AG09309 (cell line): ENCODE results near the gene PRMT1.
A peak's percentile ranks its signal among the peaks of the same experiment; 100 is the strongest.

Source experiments
- DNase-seq: peaks from one replicate; pipeline ENCODE4 v3.0.0-alpha.2; 2010; ENCODE audit warnings: low read depth
- H3K4me3 ChIP-seq: 2 replicates; pipeline ENCODE4 v1.5.1; 2011; ENCODE audit warnings: mild to moderate bottlenecking, low read depth, low read length, moderate library complexity; ENCODE audit not compliant: control insufficient read depth
- TF ChIP-seq, protein P1 (sequence below): IDR thresholded peaks from 2 replicates; pipeline ENCODE4 v1.5.1; 2011; ENCODE audit warnings: mild to moderate bottlenecking, low read depth, low read length, inconsistent platforms; ENCODE audit not compliant: insufficient read depth, control insufficient read depth; ENCODE audit errors: missing control alignments

PRMT1 gene

DNA sequence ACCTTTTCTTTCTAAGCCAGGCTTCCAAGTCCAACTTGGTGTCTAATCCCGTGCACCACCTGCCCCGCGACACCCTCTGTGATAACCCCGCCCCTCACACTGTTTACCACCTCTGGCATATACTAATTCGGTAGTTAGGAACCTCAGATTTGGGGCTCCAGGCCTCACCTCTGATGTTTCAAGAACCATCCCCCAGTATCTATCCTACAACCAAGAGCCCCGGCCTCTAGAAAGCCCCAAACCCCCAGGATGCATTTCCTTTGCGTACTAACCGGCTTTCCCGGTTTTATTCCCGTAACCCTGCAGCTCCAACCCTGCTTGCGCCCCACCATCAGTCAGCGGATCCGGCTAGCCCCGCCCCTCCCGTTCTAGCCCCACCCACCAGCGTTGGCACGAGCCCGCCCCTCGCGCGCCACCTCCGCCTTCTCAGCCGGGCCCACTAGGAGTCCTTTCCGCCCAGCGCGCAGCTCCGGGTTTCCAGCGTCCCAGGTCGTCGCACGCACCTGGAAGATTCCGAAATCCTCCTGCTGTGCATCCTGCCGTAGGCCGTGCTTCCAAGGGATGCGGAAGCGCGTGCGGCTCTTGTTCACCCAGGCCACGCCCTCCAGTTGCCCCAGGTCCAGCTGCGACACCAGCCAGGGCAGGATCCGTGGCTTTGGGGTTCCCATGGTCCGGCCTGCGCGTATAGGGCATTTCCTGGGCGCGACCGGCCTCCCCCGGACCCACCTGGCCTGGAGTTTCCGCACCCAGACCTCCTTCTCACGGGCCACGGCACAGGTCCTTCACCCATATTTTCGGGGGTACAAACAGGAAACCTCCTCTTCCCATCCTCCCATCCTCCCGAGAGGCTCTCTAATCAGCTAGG, 12.7 kb upstream of the PRMT1 start:
- TF ChIP-seq, protein P1, sequence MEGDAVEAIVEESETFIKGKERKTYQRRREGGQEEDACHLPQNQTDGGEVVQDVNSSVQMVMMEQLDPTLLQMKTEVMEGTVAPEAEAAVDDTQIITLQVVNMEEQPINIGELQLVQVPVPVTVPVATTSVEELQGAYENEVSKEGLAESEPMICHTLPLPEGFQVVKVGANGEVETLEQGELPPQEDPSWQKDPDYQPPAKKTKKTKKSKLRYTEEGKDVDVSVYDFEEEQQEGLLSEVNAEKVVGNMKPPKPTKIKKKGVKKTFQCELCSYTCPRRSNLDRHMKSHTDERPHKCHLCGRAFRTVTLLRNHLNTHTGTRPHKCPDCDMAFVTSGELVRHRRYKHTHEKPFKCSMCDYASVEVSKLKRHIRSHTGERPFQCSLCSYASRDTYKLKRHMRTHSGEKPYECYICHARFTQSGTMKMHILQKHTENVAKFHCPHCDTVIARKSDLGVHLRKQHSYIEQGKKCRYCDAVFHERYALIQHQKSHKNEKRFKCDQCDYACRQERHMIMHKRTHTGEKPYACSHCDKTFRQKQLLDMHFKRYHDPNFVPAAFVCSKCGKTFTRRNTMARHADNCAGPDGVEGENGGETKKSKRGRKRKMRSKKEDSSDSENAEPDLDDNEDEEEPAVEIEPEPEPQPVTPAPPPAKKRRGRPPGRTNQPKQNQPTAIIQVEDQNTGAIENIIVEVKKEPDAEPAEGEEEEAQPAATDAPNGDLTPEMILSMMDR: peak; percentile 11
- peak overlapping the region; percentile 88 for H3K4me3 ChIP-seq
- no peak for DNase-seq

DNA sequence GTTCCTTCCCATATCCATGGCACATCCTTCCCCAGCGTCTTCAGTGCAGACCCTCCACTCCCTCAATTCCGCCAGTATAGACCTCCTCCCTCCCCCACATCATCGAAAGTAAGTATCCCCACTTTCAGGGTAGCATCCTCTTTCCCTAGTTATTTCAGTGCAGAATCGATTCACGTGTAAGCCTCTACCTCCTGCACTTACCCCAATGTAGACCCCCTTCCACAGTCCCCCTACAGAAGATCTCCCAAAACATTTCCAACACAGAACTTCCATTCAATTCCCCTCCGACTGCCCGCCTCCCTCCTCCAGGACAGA, 12.1 kb upstream of the PRMT1 start:
- no peak for DNase-seq
- TF ChIP-seq, protein P1: no peak
- H3K4me3 ChIP-seq: peak overlapping the region; percentile 88

DNA sequence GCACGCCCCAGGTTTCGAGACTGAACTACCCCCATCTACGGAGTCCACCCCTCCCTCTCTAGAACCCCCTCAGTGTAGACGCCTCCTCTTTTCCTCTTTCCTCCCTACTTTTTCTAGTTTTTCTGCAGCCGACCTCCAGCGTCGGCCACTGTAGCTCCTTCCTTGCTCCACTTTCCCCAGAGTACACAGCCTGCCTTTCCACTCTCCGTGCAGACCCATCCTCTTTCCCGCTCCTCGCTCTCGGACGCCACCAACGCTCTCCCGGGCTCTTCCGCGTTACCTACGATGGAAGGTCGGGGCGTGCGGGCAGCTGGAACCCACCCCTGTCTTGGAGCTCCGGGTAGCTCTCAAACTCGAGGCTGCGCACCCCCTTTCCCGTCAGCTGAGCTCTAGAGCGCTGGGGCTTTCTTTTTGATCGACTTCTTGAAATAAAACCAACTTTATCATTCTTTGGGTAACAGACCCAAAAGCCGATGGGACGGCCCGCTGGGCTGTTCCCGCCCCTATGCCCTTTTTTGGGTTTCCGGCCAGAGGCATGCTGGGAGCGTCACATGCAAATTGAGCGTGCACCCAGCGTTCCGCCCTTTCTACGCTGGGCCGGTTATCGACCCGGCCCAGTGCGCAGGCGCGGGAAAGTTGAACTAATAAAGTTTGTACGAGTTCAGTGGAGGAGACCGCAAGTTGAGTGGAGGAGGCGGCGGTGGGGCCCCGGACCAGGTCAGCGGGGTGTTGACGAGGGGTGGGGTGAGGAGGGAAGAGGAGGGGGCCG, 11.5 kb upstream of the PRMT1 start, which contains the start of the genes BCL2L12 and IRF3:
Gene BCL2L12, plus strand, starts transcription at position 583 of the 769 bp plus-strand sequence. CDS start 760 bp downstream, outside the sequence.
Gene IRF3, minus strand, starts transcription at position 507 of the 769 bp plus-strand sequence. CDS start 1,019 bp downstream, outside the sequence.
- peak; percentile 81 for DNase-seq
- TF ChIP-seq, protein P1: peak; percentile 1
- peak within 1 kb of the TSS; percentile 88 for H3K4me3 ChIP-seq

DNA sequence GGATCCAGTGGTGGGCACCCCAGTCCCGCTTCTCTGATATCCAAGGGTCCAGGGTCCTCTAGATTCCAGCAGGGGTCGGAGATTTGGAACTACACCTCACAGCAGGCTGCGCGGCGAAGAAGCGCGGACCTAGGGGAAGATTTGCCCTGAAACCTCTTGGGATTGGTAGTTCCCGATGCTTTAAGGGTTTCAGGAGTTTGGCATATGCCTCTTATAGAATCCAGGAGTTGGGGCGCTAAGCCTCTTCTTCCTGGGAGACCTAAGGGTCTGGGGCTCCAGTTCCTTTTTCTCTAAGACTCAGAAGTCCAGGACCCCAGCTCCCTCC, 11.0 kb upstream of the PRMT1 start:
- TF ChIP-seq, protein P1: peak; percentile 18
- DNase-seq: no peak
- peak overlapping the region; percentile 88 for H3K4me3 ChIP-seq

DNA sequence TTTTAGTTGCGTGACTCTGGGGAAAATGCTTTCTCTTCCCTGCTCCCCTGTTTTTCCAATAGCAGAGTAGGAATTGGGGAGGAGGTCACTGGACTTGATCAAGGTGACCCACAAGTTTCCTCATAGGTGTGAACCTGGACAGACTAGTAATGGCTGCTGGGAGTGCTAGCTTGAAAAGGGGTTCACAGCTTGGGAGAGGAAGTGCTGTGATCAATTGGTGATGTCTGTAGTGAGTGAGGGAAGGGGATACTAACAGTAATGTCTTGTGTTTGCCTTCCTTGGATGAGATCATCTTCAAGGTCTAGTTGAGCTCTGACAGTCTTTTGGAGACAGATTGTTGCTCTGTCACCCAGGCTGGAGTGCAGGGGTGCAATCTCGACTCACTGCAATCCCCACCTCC, 9.6 kb upstream of the PRMT1 start:
- DNase-seq: no peak
- no peak overlapping the region for H3K4me3 ChIP-seq
- TF ChIP-seq, protein P1: no peak

DNA sequence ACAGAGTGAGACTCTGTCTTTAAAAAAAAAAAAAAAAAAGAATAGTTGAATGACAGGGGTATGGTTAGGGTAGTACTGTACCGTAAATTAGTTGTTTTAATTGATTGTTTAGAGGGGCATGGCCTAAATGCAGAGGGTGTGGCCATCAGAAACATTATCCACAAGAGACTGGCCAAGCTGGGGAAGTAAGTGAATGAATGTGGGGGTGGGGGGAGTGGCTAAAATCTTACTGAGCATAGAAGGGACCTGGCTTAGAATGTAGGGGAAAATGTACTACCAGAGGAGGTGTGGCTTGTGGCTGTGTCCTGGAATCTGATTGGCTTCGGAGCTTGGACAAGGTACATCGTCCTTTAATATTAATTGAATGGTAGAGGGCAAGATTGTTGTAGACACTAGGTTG, 7.6 kb upstream of the PRMT1 start:
- no peak for DNase-seq
- no peak overlapping the region for H3K4me3 ChIP-seq
- TF ChIP-seq, protein P1: no peak
